ENCODE data around the gene NF2. TPM values are rescaled to one million over a fixed set of nuclear protein-coding genes. Genes with fewer than 3 reads are reported as not detected.

Gene NF2
- polyA plus RNA-seq, 2 of the 4 experiments (the other 2 are of a cell fraction) = 14.4 to 23.7 TPM

GRCh38 chr22:29700206-29700899, 96.9 kb downstream of the NF2 start:
- ChIA-PET CTCF (interaction anchor here (0.6 to 3.2 kb wide), 4 partner anchors 11 to 305 kb away, joined by 3 to 17 read pairs (median 8); no protein-coding TSS in a partner anchor), POLR2A (no interaction called here)
- ATAC-seq (no peak), FAIRE-seq (no peak), DNase-seq (ENCODE audit: low read depth in 1 of 2, low spot score in 1 of 2) (no peak)
- 79% methylated on average over 16 of the region's 19 CpGs for WGBS (ENCODE audit: missing lambda C conversion rate)
- Histone ChIP-seq H3K27ac (peak overlapping the region in 1 of 2 experiments; percentile 78; a peak in 1 of 6 replicates), H3K9me3 (no peaks in the 10 kb centered on the region), H3K4me1 (peaks cover 39% of the 10 kb centered on the region), H3K4me2 (no peak overlapping the region), H3K4me3 (no peak overlapping the region)
- TF ChIP-seq JUN (IDR thresholded peaks at IDR 0.05) (no peak), CHD4 (IDR thresholded peaks at IDR 0.05; ENCODE audit: borderline replicate concordance) (no peak), ZFP36 (IDR thresholded peaks at IDR 0.05; ENCODE audit: borderline replicate concordance, partially characterized antibody) (no peak), CEBPB (IDR thresholded peaks at IDR 0.05) (no peak), CBX8 (IDR thresholded peaks at IDR 0.05) (no peak), HEYL (CRISPR knock-in tag; IDR thresholded peaks at IDR 0.05) (no peak), JUNB (IDR thresholded peaks at IDR 0.05) (no peak), HDAC2 (IDR thresholded peaks at IDR 0.05) (no peak), MYC (IDR thresholded peaks at IDR 0.05; ENCODE audit: borderline replicate concordance, low read length) (no peak), FOSL2 (IDR thresholded peaks at IDR 0.05) (no peak), FOSL2 (CRISPR knock-in tag; IDR thresholded peaks at IDR 0.05) (no peak), HOXA7 (CRISPR knock-in tag; IDR thresholded peaks at IDR 0.05) (no peak), USF2 (IDR thresholded peaks at IDR 0.05) (no peak), NPAS2 (CRISPR knock-in tag; IDR thresholded peaks at IDR 0.05; ENCODE audit: borderline replicate concordance) (no peak), PHF8 (IDR thresholded peaks at IDR 0.05; ENCODE audit: borderline replicate concordance, low read depth) (no peak), SREBF2 (IDR thresholded peaks at IDR 0.05) (no peak), KDM1A (IDR thresholded peaks at IDR 0.05; ENCODE audit: low read depth) (no peak), RFX5 (IDR thresholded peaks at IDR 0.05) (no peak)

- WGBS (ENCODE audit: missing lambda C conversion rate) = 88% methylated on average over 9 of the region's 9 CpGs
- ATAC-seq = no peak
- H3K4me2 ChIP-seq = no peak overlapping the region; the same call in 2 of the 3 replicates
- H3K4me3 ChIP-seq = no peak overlapping the region
- H3K27ac ChIP-seq = peak overlapping the region in 1 of 2 experiments; percentile 78; a peak in 3 of 6 replicates
- H3K4me1 ChIP-seq = peaks cover 39% of the 10 kb centered on the region
- FAIRE-seq = no peak
- H3K9me3 ChIP-seq = no peaks in the 10 kb centered on the region
- DNase-seq (ENCODE audit: low read depth in 1 of 2, low spot score in 1 of 2) = no peak
- TF ChIP-seq TFCP2L1 (CRISPR knock-in tag; IDR thresholded peaks at IDR 0.05) (no peak), KDM5A (IDR thresholded peaks at IDR 0.05) (no peak), HOXB13 (CRISPR knock-in tag; IDR thresholded peaks at IDR 0.05; ENCODE audit: low read depth) (no peak), HOXA7 (CRISPR knock-in tag; IDR thresholded peaks at IDR 0.05) (no peak), GATA3 (IDR thresholded peaks at IDR 0.05; ENCODE audit: borderline replicate concordance) (no peak), CTCF (IDR thresholded peaks at IDR 0.05) (no peak), CBX2 (IDR thresholded peaks at IDR 0.05; ENCODE audit: borderline replicate concordance, low read depth) (no peak), FOXS1 (CRISPR knock-in tag; IDR thresholded peaks at IDR 0.05) (no peak), EP300 (IDR thresholded peaks at IDR 0.05) (no peak), PHF8 (IDR thresholded peaks at IDR 0.05; ENCODE audit: borderline replicate concordance, low read depth) (no peak), NFE2L2 (conservative IDR thresholded peaks at IDR 0.05; ENCODE audit: low read length) (no peak), HOXB5 (CRISPR knock-in tag; IDR thresholded peaks at IDR 0.05) (no peak), HEYL (CRISPR knock-in tag; IDR thresholded peaks at IDR 0.05) (no peak)
- POLR2A ChIA-PET = no interaction called here
- CTCF ChIA-PET = interaction anchor here (1.2 to 3.2 kb wide), 5 partner anchors 11 to 304 kb away, joined by 3 to 17 read pairs (median 10); partner anchors contain the start of gene ASCC2
These were observed 97.4 kb downstream of the NF2 start for GRCh38 chr22:29700900-29701154.

All from A549 (cell line).